ENCODE results near the gene CD151. TPM values are rescaled to one million over a fixed set of nuclear protein-coding genes. Genes with fewer than 3 reads are reported as not detected.

CD151 gene
- total RNA-seq, 1 donor from 2014 or later = 558 TPM

DNA sequence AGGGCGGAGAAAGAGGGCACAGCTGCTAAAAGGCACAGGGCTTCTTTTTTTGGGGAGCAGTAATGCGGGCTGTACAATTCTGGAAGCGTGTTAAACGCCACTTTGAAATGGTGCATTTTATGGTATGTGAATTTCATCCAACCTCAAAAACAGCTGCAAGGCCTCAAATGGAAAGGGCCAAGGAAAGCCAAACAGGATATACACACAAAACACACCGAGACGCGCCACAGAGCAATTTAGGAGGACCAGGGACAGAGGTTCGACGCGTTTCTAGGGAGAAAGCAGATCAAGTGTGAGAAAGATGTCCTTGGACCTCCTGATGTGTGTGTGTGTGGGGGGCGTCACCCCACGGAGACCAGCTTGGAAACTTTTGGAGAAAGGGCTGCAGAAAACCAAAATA is 41.0 kb downstream of the CD151 start:
- DNase-seq (ENCODE audit: low spot score) = no peak

DNA sequence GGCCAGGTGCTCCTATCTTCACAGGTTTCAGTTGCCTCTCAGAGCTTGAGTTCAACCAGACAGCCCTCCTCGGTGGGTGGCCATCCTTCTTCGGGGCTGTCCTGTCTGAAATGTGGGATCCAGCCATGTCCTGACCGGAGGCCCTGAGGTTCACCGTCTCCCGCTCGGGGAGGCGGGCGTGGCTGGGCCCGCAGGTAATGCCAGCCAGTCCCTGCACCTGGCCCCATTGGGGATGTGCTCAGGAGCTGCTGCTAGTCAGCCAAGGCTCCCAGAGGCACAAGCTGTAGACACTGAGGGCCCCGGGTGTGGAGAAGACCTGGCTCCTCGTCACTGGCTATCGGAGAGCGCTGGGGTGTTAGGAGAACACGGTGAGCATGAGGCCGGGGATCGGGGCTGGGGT is 42.5 kb downstream of the CD151 start:
- no peak overlapping the region for H3K27ac Mint-ChIP-seq (ENCODE audit: unreplicated experiment)
- peaks cover 7% of the 10 kb centered on the region for H3K36me3 Mint-ChIP-seq (ENCODE audit: low read depth)
- no peaks in the 10 kb centered on the region for H3K9me3 Mint-ChIP-seq (ENCODE audit: low read depth)
- H3K4me1 Mint-ChIP-seq (ENCODE audit: low read depth) = peaks cover 4% of the 10 kb centered on the region
- H3K27me3 Mint-ChIP-seq (ENCODE audit: low read depth) = no peaks in the 10 kb centered on the region
- H3K4me3 Mint-ChIP-seq (ENCODE audit: unreplicated experiment) = no peak overlapping the region
- no peak for TF ChIP-seq CTCF (IDR thresholded peaks at IDR 0.05)
- no peak for DNase-seq (ENCODE audit: low spot score)

More for the DNA sequence above, 41.0 kb downstream of the CD151 start:
- Mint-ChIP-seq H3K36me3 (ENCODE audit: low read depth) (peaks cover 4% of the 10 kb centered on the region), H3K4me1 (ENCODE audit: low read depth) (peaks cover 4% of the 10 kb centered on the region), H3K27ac (ENCODE audit: unreplicated experiment) (no peak overlapping the region), H3K4me3 (ENCODE audit: unreplicated experiment) (no peak overlapping the region), H3K9me3 (ENCODE audit: low read depth) (no peaks in the 10 kb centered on the region), H3K27me3 (ENCODE audit: low read depth) (no peaks in the 10 kb centered on the region)
- TF ChIP-seq CTCF (IDR thresholded peaks at IDR 0.05) = no peak

- no peak for TF ChIP-seq CTCF (IDR thresholded peaks at IDR 0.05)
- H3K4me1 Mint-ChIP-seq (ENCODE audit: low read depth) = peaks cover 4% of the 10 kb centered on the region
- H3K36me3 Mint-ChIP-seq (ENCODE audit: low read depth) = peaks cover 10% of the 10 kb centered on the region
- no peak overlapping the region for H3K4me3 Mint-ChIP-seq (ENCODE audit: unreplicated experiment)
- no peak overlapping the region for H3K27ac Mint-ChIP-seq (ENCODE audit: unreplicated experiment)
- H3K27me3 Mint-ChIP-seq (ENCODE audit: low read depth) = no peaks in the 10 kb centered on the region
- H3K9me3 Mint-ChIP-seq (ENCODE audit: low read depth) = no peaks in the 10 kb centered on the region
- no peak for DNase-seq (ENCODE audit: low spot score)
Observed at GRCh38 chr11:875769-876301, 43.1 kb downstream of the CD151 start.

DNA sequence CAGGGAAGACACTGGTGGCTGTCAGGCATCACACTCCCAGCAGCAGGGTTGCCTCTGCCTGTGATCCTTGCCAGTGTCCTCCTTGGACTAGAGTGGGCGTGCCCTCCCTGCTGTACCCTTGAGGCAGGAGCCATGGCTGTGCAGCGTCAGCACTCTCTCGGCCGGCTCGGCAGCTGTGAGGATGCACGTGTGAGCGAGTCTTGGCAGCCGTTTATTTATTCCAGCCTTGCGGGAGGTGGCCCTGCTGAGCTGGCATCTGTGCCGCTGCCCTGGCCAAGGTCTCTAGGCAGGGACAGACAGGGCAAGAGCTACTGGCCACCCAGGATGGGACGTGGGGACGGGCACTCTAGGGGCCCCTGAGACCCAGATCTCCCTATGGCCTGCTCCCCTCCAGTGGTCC is 43.8 kb downstream of the CD151 start:
- Mint-ChIP-seq H3K27ac (ENCODE audit: unreplicated experiment) (no peak overlapping the region), H3K4me1 (ENCODE audit: low read depth) (peaks cover 4% of the 10 kb centered on the region), H3K9me3 (ENCODE audit: low read depth) (no peaks in the 10 kb centered on the region), H3K27me3 (ENCODE audit: low read depth) (no peaks in the 10 kb centered on the region), H3K36me3 (ENCODE audit: low read depth) (peaks cover 10% of the 10 kb centered on the region), H3K4me3 (ENCODE audit: unreplicated experiment) (no peak overlapping the region)
- TF ChIP-seq CTCF (IDR thresholded peaks at IDR 0.05) = no peak
- DNase-seq (ENCODE audit: low spot score) = no peak

GRCh38 chr11:877565-877964 is 44.8 kb downstream of the CD151 start:
- peaks cover 5% of the 10 kb centered on the region for H3K4me1 Mint-ChIP-seq (ENCODE audit: low read depth)
- no peaks in the 10 kb centered on the region for H3K9me3 Mint-ChIP-seq (ENCODE audit: low read depth)
- H3K4me3 Mint-ChIP-seq (ENCODE audit: unreplicated experiment) = no peak overlapping the region
- no peak for TF ChIP-seq CTCF (IDR thresholded peaks at IDR 0.05)
- H3K27me3 Mint-ChIP-seq (ENCODE audit: low read depth) = no peaks in the 10 kb centered on the region
- H3K27ac Mint-ChIP-seq (ENCODE audit: unreplicated experiment) = no peak overlapping the region
- DNase-seq (ENCODE audit: low spot score) = no peak
- peaks cover 15% of the 10 kb centered on the region for H3K36me3 Mint-ChIP-seq (ENCODE audit: low read depth)
